ENCODE data around the gene ACACA.

- TF ChIP-seq CTCF (conservative IDR thresholded peaks at IDR 0.05 in 1 of 2, IDR thresholded peaks at IDR 0.05 in 1 of 2; ENCODE audit: low read depth in 1 of 2, low read length in 2 of 2) (no peak), EZH2 (IDR thresholded peaks at IDR 0.05; ENCODE audit: low read length, missing control alignments) (no peak)
Measured at GRCh38 chr17:37200497-37200896, 206.1 kb downstream of the ACACA start.

Data from fibroblast of lung (primary cell).